ENCODE data around the gene RFT1.

DNA sequence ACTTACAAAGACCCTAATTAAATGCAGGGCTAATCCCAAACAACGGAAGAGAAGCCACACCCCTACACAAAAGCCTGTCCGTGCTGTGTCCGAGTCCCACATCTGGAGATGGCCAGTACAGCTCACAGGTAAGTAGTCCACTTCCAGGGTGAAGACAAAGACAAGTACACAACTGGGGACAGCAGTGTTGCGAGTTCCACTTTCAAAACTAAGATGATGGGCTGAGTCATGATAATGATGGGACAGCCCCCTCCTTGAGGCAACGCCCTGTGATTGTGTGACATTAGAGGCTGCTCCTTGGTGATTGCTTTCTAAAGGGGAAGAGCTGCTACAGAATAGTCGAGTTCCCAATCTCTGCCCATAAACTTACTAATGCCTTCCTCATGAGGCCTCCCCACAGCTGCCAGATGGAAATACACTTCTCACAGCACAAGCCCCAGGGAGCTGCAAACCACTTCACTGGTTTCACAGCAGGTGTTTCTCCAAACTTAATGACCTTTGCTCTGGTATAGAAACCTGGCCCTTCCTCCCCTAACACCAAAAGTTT, 27.6 kb downstream of the RFT1 start:
- TF ChIP-seq, protein P1, sequence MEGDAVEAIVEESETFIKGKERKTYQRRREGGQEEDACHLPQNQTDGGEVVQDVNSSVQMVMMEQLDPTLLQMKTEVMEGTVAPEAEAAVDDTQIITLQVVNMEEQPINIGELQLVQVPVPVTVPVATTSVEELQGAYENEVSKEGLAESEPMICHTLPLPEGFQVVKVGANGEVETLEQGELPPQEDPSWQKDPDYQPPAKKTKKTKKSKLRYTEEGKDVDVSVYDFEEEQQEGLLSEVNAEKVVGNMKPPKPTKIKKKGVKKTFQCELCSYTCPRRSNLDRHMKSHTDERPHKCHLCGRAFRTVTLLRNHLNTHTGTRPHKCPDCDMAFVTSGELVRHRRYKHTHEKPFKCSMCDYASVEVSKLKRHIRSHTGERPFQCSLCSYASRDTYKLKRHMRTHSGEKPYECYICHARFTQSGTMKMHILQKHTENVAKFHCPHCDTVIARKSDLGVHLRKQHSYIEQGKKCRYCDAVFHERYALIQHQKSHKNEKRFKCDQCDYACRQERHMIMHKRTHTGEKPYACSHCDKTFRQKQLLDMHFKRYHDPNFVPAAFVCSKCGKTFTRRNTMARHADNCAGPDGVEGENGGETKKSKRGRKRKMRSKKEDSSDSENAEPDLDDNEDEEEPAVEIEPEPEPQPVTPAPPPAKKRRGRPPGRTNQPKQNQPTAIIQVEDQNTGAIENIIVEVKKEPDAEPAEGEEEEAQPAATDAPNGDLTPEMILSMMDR (conservative IDR thresholded peaks at IDR 0.05 in 1 of 2, IDR thresholded peaks at IDR 0.05 in 1 of 2; ENCODE audit: low read depth in 1 of 2, low read length in 2 of 2): no peak
- no peak for TF ChIP-seq EZH2 (IDR thresholded peaks at IDR 0.05; ENCODE audit: low read length, missing control alignments)

Data from fibroblast of lung (primary cell).